CD4-positive, alpha-beta T cell treated with Interleukin-17A for 4 hours (primary cell): Measurements from ENCODE around the gene FST.

Experiments
- DNase-seq: peaks from one replicate; pipeline ENCODE4 v3.0.0-alpha.2; 2020; ENCODE audit warnings: mixed read lengths

Gene FST, protein sequence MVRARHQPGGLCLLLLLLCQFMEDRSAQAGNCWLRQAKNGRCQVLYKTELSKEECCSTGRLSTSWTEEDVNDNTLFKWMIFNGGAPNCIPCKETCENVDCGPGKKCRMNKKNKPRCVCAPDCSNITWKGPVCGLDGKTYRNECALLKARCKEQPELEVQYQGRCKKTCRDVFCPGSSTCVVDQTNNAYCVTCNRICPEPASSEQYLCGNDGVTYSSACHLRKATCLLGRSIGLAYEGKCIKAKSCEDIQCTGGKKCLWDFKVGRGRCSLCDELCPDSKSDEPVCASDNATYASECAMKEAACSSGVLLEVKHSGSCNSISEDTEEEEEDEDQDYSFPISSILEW

DNA sequence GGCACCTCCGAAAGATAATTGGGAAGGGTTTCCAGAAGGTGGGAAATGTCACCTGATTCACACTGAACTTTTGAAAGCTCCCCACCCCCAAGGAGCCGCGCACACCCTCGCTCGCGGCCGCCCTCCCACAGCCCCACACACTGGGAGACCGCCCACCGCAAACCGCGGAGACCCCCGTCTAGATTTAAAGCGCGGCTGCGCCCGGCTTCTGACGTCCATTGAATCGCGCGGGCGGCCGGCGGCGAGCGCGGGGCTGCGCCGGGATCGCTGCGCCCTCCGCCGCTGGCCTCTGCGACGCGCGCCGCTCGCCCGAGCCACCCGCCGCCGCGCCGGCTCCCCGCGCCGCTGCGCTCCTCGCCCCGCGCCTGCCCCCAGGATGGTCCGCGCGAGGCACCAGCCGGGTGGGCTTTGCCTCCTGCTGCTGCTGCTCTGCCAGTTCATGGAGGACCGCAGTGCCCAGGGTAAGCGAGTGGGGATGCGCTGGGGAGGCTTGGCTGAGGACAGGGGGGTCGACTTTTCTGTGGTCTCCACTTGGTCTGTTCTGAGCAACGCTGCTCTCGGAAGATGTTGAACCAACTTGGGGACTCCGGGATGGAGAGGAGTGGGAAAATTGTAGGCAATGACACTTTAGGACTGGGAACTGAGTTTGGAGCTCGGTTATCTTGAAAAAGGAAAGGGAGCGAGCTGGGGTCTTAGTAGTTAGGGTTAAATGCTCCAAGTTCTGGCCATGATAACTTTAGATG, at the start of gene FST:
FST (plus strand) TSS at position 214 of the 743 bp plus-strand sequence; CDS start at position 377, 163 bp downstream.
- DNase-seq, result no peak

DNA sequence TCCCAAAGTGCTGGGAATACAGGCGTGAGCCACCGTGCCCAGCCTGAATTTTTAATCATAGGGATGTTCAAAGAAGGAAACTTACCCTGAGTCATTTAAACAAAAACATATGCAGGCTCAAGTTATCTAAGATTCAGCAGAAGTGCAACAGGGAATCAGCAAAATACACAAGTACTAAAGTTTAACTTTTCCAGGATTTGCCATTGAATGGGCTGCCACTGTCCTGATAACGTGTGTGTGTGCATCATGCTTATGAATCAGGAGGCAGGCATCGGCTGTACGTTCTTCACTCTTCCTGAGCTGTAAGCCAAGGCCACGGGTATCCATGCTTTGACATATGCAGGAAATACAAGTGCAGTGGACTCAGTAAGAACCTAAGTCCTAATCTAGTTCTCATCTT, 48.8 kb upstream of the FST start:
- DNase-seq, result no peak

DNA sequence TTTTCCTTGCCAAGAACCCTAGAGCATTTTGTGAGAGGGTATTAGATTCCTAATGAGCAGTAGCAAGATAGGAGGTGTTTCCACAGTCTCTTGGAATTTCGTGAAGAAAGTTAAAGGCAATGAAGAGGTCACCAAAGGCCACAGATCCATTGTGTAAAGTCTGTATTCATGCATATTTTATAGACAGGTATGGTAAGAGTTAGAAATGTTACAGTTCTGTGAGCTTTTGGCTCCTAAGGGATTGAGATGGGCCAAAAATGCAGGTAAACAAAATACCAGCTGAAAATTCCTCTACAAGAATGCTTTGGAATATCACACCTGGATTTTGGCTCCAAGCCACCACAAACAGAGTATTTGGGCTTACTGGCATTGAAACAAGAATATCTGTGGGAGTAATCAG, 47.4 kb upstream of the FST start:
- no peak for DNase-seq

DNA sequence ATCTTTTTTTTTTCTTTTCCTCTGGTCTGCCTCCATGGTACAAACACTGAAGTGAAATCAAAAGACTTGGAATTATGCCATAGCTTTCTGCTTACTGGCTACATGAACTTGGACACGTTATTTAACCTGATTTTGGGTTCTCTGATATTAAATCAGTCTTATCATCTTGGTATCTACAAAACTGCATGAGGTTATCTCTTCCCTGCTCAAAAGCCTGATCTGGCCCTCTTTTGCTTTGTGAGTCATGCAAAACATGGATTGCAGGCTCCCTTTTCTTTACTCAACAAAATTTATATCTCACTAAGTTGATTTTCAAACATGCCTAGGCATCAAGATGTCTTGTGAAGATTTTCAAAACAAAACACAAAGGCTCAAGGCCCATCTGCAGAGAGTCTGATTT, 45.9 kb upstream of the FST start:
- DNase-seq, result no peak

DNA sequence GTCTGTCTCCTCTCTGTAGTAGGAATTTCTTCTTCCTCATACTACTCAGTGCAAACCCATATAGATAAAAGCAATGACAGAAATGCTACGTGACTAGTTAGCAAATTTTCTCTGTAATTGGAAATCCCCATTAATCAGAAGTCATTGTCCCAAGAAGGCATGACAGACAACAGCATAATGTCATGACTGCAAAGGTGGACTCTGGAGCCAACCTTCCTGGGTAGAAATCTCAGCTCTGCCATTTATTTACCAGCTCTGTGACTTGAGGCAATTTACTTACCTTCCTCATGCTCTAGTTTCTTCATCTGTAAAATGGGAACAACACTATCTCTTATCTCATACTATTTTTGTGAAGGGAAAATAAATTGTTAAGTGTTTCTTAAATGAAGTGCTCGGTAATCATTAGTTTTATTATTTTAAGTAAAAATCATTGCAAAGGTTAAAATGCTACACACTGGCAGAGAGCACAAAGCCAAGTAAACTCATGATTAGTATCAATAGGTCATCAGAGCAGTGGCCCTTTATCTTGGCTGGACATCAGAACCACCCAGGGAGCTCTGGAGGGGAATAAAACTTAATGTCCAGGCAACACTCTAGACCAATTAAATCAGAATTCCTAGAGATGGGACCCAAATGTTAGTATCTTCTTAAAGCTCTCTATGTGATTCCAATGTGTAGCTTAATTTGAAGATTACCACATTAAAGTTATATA, 43.8 kb upstream of the FST start:
- DNase-seq, result no peak

DNA sequence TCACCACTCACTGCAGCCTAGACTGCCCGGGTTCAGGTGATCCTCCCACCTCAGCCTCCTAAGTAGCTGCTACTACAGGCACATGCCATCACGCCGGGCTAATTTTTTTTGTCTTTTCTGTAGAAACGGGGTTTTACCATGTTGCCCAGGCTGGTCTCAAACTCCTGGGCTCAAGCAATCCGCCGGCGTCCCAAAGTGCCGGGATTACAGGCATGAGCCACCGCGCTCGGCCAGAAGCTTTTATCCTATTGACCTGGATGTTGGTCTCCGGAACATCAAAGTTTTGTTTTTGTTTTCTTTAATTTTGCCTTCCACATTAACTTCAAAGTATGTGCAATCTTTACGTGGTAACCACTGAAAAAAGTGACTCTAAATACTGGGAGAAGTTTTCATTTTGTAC, 42.4 kb upstream of the FST start:
- DNase-seq, result no peak

DNA sequence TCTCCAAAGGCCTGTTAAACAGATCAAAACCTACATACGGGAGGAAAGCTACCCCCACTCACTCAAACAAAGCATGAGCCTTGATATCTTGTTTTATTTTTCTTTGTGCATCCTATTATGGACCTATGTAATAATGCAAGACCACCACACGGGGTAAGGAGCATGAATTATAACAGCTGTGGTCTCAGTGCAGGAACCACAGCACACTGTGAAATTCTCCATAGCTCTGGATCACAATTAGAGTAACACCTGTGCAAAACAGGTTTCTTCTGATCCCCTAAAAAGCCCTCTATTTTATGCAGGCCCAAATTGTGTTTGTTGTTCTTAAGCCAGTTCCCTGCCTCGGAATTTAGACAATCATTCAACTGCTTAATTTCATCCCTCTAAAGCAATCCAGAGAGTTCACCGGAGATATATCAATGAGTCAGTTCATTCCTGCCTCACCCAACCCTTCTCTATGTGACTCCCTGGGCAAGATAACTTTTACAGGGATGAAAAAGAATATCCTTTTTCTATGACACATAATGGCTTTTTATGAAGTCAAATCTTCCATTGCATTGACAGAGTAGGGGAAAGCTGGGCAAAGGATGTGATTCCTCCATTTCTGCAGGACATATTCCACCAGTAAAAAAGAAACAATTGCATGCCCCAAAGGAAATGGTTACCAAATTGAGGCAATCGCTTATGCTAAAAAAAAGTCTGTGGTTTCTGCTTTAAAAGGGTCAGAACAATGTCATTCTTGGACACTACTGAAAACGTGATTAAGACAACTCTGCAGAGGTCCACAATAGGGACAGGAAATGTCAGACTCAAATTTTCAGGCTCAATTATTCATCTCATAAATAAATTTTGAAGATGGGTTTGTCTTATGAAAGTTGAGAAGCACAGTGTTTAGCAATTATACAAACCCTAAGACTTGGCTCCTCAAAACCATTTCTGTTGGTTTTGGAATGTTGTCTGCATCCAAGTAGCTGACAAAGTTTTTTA, 41.6 kb upstream of the FST start:
- no peak for DNase-seq

DNA sequence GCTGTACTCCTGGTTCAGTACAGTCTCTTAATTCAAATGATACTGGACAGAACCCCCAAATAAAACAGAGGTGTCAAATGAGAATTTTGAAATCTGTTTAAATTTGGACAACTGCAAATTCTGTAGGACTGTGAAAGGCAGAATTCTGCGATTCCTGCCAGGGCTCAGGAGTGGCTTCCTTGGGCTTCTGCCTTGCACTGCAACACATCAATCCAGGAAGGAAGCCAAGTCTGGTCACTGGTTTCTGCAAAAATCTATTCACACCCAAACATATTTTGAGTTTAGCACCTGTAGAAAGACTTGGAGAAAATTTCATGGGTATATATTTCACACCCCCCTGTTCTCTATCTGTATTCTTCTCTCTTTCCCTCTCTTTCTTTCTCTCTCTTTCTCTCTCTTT, 37.5 kb upstream of the FST start:
- DNase-seq, result no peak

DNA sequence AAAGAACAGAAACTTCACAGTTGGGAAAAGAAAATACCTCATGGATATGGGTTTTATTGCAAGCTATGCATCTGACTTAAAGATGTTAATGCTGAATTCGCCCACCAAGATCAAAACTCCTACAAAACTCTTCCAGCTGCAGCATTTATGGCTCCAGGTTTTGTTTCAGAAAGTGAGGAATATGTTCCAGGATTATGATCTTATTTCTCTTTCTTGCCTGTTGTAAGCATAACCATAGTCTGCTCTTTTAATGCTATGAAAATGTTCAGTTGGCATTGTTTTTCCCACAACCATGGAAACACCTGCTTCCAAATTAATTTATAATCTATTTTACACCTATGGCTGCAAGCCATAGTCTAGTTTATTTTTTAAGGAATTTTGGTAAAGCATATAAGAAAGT, 34.9 kb upstream of the FST start:
- no peak for DNase-seq

DNA sequence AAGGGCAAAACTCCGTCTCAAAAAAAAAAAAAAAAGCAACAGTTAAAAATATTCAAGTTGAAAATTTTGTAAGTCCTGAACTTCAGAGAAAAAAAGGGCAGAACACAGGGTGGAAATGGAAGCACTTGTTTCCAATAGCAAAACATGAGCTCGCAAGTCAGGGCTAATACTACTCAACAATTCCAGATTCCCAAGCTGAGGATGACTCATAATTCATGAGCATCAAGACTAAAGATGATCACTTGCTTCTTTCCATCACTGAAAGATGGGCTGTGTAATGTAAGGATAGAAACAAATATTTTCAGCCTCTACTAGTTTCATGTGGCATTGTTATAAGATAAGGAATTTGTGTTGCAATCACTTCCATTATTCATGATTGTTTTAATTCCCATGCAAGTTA, 33.5 kb upstream of the FST start:
- DNase-seq, result no peak

DNA sequence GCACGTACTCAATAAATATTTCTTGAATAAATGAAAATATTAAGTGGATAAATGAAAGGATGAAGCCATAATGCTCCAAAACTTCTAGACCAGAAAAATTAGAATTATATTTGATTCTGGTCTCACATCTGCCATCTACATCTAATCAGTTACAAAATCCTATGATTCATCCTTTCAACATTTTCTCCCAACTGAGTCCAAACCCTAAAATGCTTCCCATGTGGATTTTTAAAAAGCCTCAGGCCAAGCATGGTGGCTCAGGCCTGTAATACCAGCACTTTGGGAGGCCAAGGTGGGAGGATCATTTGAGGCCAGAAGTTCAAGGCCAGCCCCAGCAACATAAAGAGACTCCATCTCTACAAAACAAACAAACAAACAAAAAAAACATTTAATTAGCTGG, 31.6 kb upstream of the FST start:
- no peak for DNase-seq

DNA sequence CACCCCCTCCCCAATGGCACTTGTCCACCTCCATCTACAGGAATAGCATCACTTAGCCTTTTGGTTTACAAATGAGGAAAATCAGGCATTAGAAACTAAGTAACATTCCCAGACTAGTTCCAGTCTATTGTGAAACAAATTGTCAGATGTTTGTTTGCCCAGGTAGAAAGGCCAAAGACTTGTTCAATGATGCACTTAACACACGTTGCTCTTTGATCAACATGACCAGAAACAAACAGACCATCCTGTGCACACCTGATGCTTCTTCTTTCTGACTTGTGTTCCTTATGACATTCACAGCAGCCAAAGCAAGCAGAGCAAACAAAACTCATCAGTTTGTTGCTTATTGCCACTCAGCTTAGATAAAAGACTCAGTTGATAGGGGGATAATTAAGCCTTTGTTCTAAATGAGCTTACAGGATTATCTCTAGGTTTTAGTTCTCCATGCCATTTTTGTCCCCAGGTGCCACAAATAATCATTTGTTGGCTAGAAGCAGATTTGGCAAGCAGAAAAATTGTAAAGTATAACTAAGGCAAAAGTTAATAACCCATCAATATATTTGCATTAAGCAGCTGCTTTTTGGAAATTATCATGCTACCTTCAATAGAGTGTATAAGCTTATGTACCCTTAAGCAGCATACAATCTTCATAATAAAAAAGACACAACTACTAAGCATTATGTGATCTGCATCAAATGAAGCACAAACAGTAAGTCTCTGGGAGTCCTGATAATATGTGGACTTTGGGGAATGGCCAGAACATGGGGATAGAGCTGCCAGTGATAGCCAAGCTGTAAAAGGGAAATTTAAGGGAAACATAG, 26.3 kb upstream of the FST start:
- DNase-seq, result no peak

DNA sequence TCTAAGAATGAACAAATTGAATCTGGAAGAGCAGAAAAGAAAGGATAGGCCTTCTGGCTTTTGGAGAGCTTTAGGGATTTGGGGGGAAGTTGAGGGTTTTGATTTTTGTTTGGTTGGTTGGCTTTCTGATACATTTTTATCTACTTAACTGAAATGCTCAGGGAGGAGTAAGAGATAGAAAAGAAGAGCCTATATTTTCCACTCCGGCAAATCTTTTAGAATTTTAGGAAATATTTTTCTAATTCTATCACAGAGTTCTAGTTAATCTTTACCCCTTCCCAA, 25.8 kb upstream of the FST start:
- DNase-seq, result no peak

DNA sequence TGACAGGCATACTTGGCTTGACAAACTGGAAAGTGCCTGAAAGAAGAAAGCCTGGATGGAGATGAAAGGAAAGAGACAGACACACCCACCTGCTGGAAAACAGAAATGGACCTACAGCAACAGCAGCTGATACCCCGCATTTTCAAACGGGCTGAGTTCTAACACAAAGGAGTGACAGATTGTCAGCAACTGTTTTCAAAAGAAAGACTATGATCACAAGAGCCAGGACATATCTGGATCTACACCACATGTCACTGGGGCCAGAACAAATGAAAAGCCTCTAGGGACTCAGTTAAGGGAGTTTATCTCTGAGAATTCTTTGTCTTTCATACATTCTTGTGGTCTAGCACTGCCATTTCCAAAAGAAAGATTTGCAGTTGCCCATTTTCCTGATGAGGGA, 24.1 kb upstream of the FST start:
- no peak for DNase-seq

DNA sequence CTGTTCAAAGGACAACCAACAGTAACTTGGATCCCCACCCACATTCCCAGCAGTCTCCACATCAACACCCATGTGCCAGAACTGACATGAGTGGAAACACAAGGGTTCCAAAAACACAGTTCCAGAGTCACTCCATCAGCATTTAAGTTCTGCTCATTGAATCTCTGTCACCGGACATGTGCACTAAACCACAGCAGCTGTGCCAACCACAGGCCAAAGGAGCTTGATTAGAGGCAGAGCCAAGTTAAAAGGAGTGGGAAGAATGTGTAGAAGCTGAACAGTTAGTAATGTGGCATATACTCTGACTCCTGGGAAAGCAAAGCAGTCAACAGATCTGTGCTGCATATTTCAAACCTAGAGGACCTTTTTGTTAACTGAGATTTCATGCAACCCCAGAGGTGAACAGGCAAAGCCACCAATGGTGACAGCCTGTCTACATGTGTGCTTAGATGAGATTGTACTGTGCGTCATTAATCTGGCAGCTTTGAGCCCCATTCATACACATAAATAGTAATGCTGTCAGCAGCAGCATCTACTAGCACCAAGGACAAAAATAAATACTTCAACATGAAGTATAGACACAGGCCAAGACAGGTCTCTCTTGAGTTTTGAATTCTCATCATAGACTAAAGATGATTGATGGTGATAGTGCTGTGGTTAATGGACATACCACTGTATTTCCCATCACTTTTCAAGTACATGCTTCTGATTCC, 16.4 kb upstream of the FST start:
- DNase-seq, result no peak

DNA sequence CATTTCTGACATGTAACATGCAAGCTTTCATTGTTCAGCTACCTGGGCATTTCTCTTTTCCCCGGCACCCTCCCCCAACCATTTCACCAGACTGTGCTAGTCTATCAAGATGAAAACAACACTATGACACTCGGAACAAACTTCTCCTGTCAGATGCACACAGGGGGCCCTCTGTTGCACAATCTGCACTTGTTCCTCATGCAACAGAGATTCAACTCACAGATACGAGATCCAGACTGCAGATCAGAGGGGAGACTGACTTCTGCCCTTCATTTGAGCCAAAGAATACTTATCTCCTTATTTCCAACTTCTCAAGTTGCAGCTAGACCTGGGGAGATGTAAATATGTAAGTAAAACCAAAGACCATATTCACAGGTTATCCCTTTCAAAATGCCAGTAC, 15.7 kb upstream of the FST start:
- no peak for DNase-seq

DNA sequence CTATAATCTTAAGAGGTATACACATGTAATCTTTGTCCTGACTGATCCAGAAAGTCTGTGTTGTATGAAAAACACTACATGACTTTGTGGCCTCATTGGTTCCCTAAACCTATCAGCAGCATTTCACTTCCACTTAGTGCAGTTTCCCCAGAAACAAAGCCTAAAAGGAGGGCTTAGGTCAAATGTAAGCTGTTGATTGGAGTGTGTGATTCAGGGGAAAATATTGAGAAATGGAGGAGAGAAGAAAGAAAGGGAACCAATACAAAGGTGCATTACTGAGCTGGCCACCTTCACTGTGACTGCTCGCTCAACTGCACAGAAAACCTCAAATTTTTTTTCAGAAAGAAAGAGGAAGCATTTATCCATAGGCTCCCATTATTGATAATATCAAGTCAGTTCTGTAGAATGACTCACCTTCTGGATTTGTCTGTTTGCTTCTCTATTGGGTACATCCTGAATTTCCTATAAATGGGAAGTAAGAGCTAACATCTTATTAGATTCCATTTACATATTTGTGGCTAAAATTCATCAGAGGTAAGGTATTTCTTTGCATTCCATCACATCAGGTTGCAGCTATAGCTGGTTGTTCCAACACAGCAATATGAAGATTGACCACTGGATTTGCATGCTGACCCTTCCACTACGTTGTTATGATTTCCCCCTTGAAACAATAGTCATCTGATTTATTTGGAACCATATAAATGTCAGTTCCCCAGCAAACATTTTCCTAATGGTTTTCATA, 10.3 kb upstream of the FST start:
- DNase-seq, result no peak

DNA sequence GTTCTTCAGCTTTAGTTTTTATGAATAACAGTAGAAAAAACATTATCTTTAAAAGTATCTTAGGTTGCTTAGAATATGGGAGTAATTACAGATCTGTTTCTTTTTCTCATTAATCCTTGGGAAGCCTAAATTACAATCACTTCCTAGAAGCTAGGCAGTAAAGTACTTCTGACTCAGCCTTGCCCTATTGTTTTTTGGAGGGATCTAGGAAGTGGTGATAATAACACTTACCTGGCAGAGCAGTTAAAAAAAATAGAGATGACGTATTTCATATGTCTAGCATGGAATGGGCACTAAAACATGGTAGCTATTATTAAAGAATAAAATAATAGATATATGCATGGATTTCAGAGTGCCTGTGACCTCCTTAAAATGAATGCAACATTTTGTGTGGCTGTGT, 8.2 kb upstream of the FST start:
- DNase-seq, result no peak

DNA sequence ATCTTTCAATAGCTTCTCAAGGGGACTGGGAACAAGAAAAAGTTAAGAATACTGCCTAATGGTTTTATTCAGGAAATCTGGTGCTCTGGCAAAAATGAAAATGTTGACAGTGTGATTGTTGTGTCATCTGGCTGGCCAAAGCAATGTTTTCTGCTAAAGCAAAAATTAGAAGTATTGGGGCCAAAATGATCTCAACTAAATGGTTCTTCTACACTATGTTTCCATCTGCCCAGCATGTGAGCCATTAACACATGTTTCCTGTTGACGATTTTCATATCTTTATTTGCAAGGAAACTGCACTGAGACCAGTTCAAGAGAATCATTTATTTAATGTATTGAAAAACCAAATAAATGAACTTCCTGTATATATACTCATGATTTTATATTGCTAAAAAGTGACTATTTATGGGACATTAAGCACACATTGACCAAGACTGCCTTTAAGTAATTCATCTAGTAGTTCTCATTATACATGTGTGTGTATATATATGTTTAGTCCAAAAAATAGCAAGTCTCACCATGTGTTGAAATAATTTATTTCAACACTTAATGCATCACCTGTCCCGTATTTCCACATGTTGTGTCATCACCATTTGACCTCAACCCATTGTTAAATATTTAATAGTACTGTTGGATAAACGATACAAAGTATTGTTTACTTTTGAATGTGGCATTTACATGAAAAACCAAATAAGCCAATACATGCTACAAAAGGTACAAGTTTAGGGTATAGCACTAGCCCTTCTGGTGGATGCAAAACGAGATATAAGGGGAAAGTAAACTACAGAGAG, 7.5 kb upstream of the FST start:
- DNase-seq, result no peak

DNA sequence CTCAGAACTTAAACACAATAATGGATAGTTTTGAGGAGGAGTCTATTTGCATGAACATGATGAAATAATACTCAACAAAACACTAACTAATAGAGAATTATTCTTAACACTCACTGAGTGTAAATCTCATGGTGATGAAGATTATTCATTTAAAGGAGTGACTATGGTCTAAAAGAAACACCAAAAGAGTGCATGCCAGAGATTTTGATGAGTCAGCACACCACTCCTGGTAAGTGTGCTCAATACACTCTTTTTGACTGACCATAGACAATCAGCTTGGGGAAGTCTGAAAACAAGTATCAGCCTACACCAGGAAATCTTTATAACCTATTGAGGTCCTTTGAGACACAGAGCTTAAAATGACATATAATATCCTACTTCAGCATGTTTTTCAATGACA, 6.8 kb upstream of the FST start:
- no peak for DNase-seq
